ENCODE data around the gene CD83. TPM values are rescaled to one million over a fixed set of nuclear protein-coding genes. Genes with fewer than 3 reads are reported as not detected.

The CD83 gene
- total and polyA plus RNA-seq, 9 of the 15 experiments (the other 6 are each of a cell fraction or from before 2014, with no cell fraction given), result 2.5 to 4.1 (median 3.4) TPM

DNA sequence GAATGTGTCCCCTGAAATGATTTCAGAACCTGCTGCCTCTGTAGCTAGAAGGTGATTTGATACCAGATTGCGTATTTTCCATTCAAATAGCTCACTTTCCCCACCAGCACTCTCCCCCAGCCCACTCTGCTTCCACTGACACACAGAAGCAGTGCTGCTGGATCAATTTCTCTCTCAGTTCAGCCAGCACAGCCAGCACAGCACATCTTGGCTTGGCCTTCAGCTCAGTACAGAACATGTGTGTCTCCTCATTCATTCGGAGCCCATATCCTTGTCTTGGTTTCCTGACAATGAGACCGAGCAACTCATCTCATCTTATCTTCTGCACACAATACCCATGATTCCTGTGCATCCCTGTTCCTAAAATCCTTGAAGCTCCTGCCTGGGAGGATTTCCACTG, 33.8 kb upstream of the CD83 start:
- H3K36me3 ChIP-seq (ENCODE audit: control insufficient read depth, insufficient read depth, low read length), result no peaks in the 10 kb centered on the region
- no peak for DNase-seq (ENCODE audit: extremely low read depth in 1 of 4, low spot score in 3 of 4)
- no peak overlapping the region for H3K27ac ChIP-seq (ENCODE audit: extremely low read depth, low read depth, low read length)
- no TSS peak for BruUV-seq (replicated peaks)
- H2AFZ ChIP-seq (ENCODE audit: low read depth, low read length), result no peak overlapping the region
- no peaks in the 10 kb centered on the region for H3K9me1 ChIP-seq (ENCODE audit: control insufficient read depth, insufficient read depth, low read length)
- ATAC-seq, result no peak
- peaks cover 0 to 9% of the 10 kb centered on the region in 2 experiments; a peak in 3 of 5 replicates for H3K4me1 ChIP-seq (replicated peaks in 1 of 2; ENCODE audit: control insufficient read depth in 2 of 2, insufficient read depth in 2 of 2, low read length in 2 of 2)
- H3K9me3 ChIP-seq (replicated peaks; ENCODE audit: control insufficient read depth, insufficient read depth, low read depth, low read length), result no peaks in the 10 kb centered on the region
- CTCF ChIA-PET (ENCODE audit: low intra/inter-chr PET ratio), result no interaction called here
- peaks cover 5 to 12% of the 10 kb centered on the region in 2 experiments; a peak in 1 of 5 replicates for H3K27me3 ChIP-seq (ENCODE audit: control insufficient read depth in 2 of 2, insufficient read depth in 2 of 2, low read length in 2 of 2)
- no peak overlapping the region for H3K4me2 ChIP-seq (ENCODE audit: insufficient read depth, low read length)
- H3K79me2 ChIP-seq (ENCODE audit: control insufficient read depth, insufficient read depth, low read length), result no peaks in the 10 kb centered on the region
- H3K4me3 ChIP-seq, result no peak overlapping the region
- POLR2A ChIA-PET, result interaction anchor here (0.6 kb wide), 1 partner anchor 200 kb away, joined by 3 read pairs; no protein-coding TSS in a partner anchor
- in situ Hi-C loops (cut with MboI) (no loop called here), intact Hi-C loops (cut with micrococcal nuclease) (no loop called here)
- WGBS (ENCODE audit: insufficient coverage, low coverage, missing lambda C conversion rate), result 15% methylated on average over 3 of the region's 3 CpGs
- H4K20me1 ChIP-seq (replicated peaks; ENCODE audit: control insufficient read depth, insufficient read depth, low read length), result no peaks in the 10 kb centered on the region
- no peak for FAIRE-seq
- no peak overlapping the region for H3K9ac ChIP-seq (ENCODE audit: insufficient read depth in 1 of 2, low read depth in 2 of 2, low read length in 2 of 2)
- TF ChIP-seq HDAC3 (IDR thresholded peaks at IDR 0.05; ENCODE audit: borderline replicate concordance, partially characterized antibody) (no peak), HMGN3 (IDR thresholded peaks at IDR 0.05; ENCODE audit: borderline replicate concordance, extremely low read depth, insufficient read length, low read depth, low read length) (no peak), NR3C1 (CRISPR knock-in tag; IDR thresholded peaks at IDR 0.05) (no peak), E2F4 (CRISPR knock-in tag; IDR thresholded peaks at IDR 0.05; ENCODE audit: low read depth) (no peak), SNIP1 (IDR thresholded peaks at IDR 0.05; ENCODE audit: low read depth) (no peak), ZNF263 (CRISPR knock-in tag; IDR thresholded peaks at IDR 0.05; ENCODE audit: borderline replicate concordance) (no peak), POLR2AphosphoS2 (IDR thresholded peaks at IDR 0.05; ENCODE audit: low read length) (no peak), PREB (CRISPR knock-in tag; IDR thresholded peaks at IDR 0.05) (no peak), POLR3G (IDR thresholded peaks at IDR 0.05; ENCODE audit: extremely low read depth, insufficient read length, insufficient replicate concordance) (no peak), ZNF561 (CRISPR knock-in tag; conservative IDR thresholded peaks at IDR 0.05) (no peak), POLR2H (tag; IDR thresholded peaks at IDR 0.05; ENCODE audit: low read depth) (no peak)
- TF ChIP-seq, protein P1, sequence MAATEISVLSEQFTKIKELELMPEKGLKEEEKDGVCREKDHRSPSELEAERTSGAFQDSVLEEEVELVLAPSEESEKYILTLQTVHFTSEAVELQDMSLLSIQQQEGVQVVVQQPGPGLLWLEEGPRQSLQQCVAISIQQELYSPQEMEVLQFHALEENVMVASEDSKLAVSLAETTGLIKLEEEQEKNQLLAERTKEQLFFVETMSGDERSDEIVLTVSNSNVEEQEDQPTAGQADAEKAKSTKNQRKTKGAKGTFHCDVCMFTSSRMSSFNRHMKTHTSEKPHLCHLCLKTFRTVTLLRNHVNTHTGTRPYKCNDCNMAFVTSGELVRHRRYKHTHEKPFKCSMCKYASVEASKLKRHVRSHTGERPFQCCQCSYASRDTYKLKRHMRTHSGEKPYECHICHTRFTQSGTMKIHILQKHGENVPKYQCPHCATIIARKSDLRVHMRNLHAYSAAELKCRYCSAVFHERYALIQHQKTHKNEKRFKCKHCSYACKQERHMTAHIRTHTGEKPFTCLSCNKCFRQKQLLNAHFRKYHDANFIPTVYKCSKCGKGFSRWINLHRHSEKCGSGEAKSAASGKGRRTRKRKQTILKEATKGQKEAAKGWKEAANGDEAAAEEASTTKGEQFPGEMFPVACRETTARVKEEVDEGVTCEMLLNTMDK (IDR thresholded peaks at IDR 0.05; ENCODE audit: borderline replicate concordance, insufficient read depth, low read depth, low read length, poor library complexity, severe bottlenecking), result no peak
- TF ChIP-seq, protein P2, sequence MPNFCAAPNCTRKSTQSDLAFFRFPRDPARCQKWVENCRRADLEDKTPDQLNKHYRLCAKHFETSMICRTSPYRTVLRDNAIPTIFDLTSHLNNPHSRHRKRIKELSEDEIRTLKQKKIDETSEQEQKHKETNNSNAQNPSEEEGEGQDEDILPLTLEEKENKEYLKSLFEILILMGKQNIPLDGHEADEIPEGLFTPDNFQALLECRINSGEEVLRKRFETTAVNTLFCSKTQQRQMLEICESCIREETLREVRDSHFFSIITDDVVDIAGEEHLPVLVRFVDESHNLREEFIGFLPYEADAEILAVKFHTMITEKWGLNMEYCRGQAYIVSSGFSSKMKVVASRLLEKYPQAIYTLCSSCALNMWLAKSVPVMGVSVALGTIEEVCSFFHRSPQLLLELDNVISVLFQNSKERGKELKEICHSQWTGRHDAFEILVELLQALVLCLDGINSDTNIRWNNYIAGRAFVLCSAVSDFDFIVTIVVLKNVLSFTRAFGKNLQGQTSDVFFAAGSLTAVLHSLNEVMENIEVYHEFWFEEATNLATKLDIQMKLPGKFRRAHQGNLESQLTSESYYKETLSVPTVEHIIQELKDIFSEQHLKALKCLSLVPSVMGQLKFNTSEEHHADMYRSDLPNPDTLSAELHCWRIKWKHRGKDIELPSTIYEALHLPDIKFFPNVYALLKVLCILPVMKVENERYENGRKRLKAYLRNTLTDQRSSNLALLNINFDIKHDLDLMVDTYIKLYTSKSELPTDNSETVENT (CRISPR knock-in tag; IDR thresholded peaks at IDR 0.05), result no peak
- TF ChIP-seq, protein P3, sequence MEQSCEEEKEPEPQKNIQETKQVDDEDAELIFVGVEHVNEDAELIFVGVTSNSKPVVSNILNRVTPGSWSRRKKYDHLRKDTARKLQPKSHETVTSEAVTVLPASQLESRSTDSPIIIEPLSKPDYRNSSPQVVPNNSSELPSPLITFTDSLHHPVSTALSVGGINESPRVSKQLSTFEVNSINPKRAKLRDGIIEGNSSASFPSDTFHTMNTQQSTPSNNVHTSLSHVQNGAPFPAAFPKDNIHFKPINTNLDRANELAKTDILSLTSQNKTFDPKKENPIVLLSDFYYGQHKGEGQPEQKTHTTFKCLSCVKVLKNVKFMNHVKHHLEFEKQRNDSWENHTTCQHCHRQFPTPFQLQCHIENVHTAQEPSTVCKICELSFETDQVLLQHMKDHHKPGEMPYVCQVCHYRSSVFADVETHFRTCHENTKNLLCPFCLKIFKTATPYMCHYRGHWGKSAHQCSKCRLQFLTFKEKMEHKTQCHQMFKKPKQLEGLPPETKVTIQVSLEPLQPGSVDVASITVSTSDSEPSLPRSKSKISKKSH (CRISPR knock-in tag; IDR thresholded peaks at IDR 0.05), result no peak

Measured in K562 (cell line).